AG09309 (cell line): ENCODE data around the gene BTBD7.
"Not testable (repeated sequence)": the region's sequence is repeated elsewhere in the genome, so short reads cannot be mapped to it uniquely, and the experiment has no call there.

Experiments used
- DNase-seq: peaks from one replicate; pipeline ENCODE4 v3.0.0-alpha.2; 2010; ENCODE audit warnings: low read depth
- H3K4me3 ChIP-seq: 2 replicates; pipeline ENCODE4 v1.5.1; 2011; ENCODE audit warnings: mild to moderate bottlenecking, low read depth, low read length, moderate library complexity; ENCODE audit not compliant: control insufficient read depth
- TF ChIP-seq, protein P1 (sequence below): IDR thresholded peaks from 2 replicates; pipeline ENCODE4 v1.5.1; 2011; ENCODE audit warnings: mild to moderate bottlenecking, low read depth, low read length, inconsistent platforms; ENCODE audit not compliant: insufficient read depth, control insufficient read depth; ENCODE audit errors: missing control alignments

BTBD7 gene

DNA sequence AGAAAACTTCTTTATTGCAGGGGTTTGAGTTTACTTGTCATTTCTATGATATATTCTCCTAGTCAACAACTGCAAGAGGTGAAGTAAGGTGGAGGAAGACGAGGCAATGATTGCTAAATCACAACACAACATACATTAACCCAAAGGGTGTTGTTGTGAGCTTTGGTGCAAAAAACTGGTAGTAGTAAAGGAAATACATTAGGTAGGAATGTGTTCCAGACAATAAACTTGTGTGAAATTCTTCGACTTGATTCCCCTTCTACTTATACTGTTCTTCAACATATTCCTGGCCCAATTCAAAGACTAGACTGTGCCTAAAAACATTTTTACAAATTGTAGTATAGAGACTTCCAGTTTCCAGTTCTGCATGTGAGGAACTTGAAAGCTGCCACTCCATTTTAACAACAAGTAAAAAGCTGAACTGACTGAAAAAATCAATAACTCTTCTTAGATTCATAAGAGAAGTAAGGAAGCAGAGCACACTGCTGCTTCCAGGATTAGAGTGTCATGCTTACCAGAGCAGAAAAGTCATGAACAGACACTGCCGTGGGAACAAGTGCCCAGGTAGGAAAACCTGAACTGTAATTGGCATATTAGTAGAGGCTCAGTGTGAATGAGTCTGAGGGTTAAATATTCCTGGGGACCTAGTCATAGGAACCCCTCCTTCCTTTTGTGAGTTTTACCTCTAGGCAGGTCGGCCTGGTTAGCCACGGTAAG, 36.3 kb upstream of the BTBD7 start:
- TF ChIP-seq, protein P1, sequence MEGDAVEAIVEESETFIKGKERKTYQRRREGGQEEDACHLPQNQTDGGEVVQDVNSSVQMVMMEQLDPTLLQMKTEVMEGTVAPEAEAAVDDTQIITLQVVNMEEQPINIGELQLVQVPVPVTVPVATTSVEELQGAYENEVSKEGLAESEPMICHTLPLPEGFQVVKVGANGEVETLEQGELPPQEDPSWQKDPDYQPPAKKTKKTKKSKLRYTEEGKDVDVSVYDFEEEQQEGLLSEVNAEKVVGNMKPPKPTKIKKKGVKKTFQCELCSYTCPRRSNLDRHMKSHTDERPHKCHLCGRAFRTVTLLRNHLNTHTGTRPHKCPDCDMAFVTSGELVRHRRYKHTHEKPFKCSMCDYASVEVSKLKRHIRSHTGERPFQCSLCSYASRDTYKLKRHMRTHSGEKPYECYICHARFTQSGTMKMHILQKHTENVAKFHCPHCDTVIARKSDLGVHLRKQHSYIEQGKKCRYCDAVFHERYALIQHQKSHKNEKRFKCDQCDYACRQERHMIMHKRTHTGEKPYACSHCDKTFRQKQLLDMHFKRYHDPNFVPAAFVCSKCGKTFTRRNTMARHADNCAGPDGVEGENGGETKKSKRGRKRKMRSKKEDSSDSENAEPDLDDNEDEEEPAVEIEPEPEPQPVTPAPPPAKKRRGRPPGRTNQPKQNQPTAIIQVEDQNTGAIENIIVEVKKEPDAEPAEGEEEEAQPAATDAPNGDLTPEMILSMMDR: no peak
- no peak overlapping the region for H3K4me3 ChIP-seq
- DNase-seq: no peak

DNA sequence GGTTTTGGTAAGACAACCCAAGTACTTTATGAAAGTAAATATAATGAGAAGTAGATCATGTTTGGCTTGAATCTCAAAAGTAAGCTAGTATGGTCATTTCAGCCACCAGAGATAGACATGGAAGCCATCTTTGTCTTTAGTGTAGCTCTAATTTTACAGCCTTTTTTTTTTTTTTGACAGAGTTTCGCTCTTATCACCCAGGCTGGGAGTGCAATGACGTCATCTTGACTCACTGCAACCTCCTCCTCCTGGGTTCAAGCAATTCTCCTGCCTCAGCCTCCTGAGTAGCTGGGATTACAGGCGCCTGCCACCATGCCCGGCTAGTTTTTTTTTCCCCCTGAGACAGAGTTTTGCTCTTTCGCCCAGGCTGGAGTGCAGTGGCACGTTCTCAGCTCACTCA, 22.0 kb upstream of the BTBD7 start:
- not testable (repeated sequence) for H3K4me3 ChIP-seq, DNase-seq

DNA sequence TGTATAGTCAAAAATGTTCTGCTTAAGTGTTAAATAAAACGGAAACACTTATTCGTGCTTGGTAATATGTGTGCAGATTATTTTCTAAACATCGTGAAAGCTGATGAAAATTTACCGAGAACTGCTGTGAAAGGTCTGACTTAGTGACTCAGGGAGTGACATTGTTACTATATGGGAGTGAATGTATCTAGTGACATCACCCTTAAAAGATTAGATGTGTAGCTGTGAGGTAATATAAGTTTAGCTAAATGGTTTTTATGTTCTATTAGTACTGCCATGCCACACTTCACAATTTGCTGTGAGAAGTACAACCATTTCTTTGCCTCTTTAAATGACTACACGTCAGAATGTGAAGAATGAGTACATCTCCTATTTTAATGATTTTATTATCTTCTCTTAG, 15.5 kb upstream of the BTBD7 start:
- TF ChIP-seq, protein P1: no peak
- H3K4me3 ChIP-seq: no peak overlapping the region
- DNase-seq: no peak

DNA sequence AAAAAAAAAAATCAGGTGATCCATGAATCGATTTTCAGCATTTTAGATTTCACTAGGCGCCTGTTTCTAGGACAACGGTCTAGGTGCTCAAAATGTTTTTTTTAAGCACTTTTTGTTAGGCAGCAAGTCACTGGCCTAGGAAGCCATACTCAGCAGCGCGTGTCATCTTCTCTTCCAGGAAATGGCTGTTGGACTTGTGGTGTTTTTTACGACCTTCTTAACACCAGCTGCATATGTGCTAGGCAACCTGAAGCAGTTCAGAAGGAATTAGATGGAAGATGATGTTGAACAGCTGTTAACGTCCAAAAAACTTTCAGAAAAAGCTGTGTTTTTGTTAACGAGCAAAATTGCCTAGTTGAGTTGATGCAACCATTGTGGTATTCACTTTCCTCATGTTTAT, 15.0 kb upstream of the BTBD7 start:
- no peak for DNase-seq
- H3K4me3 ChIP-seq: no peak overlapping the region
- TF ChIP-seq, protein P1: no peak

DNA sequence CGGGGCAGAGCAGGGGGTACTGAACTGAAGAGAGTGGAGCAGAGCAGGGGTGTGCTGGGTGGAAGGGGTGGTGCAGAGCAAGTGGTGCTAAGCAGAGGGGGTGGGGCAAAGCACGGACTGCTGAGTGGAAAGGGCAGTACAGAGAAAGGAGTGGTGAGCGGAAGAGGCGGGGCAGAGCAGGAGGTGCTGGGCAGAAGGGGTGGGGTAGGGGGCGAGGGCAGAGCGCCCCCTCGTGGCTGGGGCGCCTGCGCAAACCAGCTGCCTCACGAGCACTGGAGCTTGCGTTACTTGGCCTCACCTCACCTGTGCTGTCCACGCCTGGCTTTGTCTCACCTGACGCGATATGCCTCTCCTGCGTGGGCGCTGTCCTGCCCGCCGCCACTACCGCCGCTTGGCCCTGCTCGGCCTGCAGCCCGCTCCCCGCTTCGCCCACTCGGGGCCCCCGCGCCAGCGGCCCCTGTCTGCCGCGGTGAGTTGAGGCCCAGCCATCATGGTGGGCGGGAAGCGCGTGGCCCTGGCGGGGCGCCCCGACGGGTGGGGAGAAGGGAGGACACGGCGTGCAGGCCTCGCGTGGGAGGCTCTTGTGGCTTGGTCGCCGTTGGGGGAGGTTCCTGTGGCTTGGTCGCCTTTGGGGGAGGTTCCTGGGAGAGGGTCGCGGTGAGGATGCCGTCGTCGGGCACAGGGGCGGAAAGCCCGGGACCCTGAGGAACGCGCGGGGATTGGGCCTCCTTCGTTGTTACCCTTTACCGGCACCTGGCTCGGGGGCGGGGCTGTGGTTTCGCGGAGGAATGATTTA, 14.3 kb upstream of the BTBD7 start, which contains the start of gene COX8C:
Gene COX8C, plus strand, starts transcription at position 257 of the 796 bp plus-strand sequence. Its CDS starts 87 bp downstream, at position 344.
- no peak for DNase-seq
- no peak within 1 kb of the TSS for H3K4me3 ChIP-seq
- TF ChIP-seq, protein P1: no peak

DNA sequence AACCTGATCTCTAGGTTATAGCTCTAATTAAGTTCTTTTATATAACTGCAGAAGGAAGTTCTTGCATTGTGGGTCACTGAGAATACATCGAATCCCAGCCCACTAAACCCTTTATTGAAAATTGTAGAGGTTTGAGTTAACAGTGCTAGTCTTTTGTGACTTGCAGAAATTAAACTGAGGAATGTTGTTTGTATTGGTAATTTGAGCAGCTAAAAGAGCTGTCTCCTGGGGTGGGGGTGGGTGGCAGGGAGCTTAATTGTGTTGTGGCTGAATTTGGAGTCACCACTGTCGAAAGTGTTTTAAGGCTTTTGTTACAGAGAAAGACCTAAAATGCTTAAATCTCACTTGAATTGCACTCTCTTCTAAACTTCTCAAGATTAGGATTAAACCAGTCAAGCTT, 11.0 kb upstream of the BTBD7 start:
- DNase-seq: no peak
- H3K4me3 ChIP-seq: no peak overlapping the region

More for the DNA sequence above, 11.0 kb upstream of the BTBD7 start:
- TF ChIP-seq, protein P1: no peak
